Mesenchymal stem cell (in vitro differentiated cells and primary cell): ENCODE measurements around the gene FRMD4A.
A peak's percentile ranks its signal among the peaks of the same experiment; 100 is the strongest.

Experiments
- DNase-seq: peaks from one replicate; pipeline ENCODE4 v3.0.0-alpha.2; 2013
- H2AFZ ChIP-seq: one replicate; pipeline ENCODE4 v1.6.1; 2013; ENCODE audit warnings: low read depth, mild to moderate bottlenecking, control low read depth, inconsistent platforms, low read length, moderate library complexity
- H2AK5ac ChIP-seq: 2 replicates; pipeline ENCODE4 v1.6.1; 2013; ENCODE audit warnings: low read length, moderate library complexity, mild to moderate bottlenecking, inconsistent platforms; ENCODE audit not compliant: severe bottlenecking
- H2BK120ac ChIP-seq: one replicate; pipeline ENCODE4 v1.6.1; 2013; ENCODE audit warnings: low read depth, mild to moderate bottlenecking, inconsistent platforms, low read length, moderate library complexity
- H2BK12ac ChIP-seq, 2 experiments: one replicate each; pipeline ENCODE4 v1.6.1; 2013; ENCODE audit warnings: inconsistent platforms in 2 of 2, low read length in 2 of 2, mild to moderate bottlenecking in 2 of 2, moderate library complexity in 2 of 2, control low read depth in 1 of 2
- H2BK15ac ChIP-seq: one replicate; pipeline ENCODE4 v1.6.1; 2013; ENCODE audit warnings: mild to moderate bottlenecking, low read depth, inconsistent platforms; ENCODE audit not compliant: poor library complexity, severe bottlenecking
- H2BK5ac ChIP-seq: 2 replicates; pipeline ENCODE4 v1.6.1; 2013; ENCODE audit warnings: low read depth, mild to moderate bottlenecking, low read length, control low read depth, inconsistent platforms; ENCODE audit not compliant: poor library complexity, severe bottlenecking
- H3K14ac ChIP-seq, 2 experiments: one replicate each; pipeline ENCODE4 v1.6.1; 2013; ENCODE audit warnings: inconsistent platforms in 2 of 2, low read length in 2 of 2, control low read depth in 1 of 2, mild to moderate bottlenecking in 1 of 2, moderate library complexity in 1 of 2
- H3K18ac ChIP-seq, 2 experiments: one replicate each; pipeline ENCODE4 v1.6.1; 2013; ENCODE audit warnings: inconsistent platforms in 2 of 2, low read length in 2 of 2, control low read depth in 1 of 2, low read depth in 1 of 2, mild to moderate bottlenecking in 1 of 2
- H3K23ac ChIP-seq, 2 experiments: one replicate each; pipeline ENCODE4 v1.6.1; 2013; ENCODE audit warnings: inconsistent platforms in 2 of 2, low read length in 2 of 2, mild to moderate bottlenecking in 2 of 2, moderate library complexity in 2 of 2, control low read depth in 1 of 2
- H3K27ac ChIP-seq: 2 replicates; pipeline ENCODE4 v1.5.1; 2013; ENCODE audit warnings: mild to moderate bottlenecking, moderate library complexity, low read length, control low read depth, inconsistent platforms; ENCODE audit not compliant: poor library complexity, severe bottlenecking
- H3K27me3 ChIP-seq, 2 experiments: 2 replicates each; pipeline versions ENCODE4 v1.6.1 to v1.7.0; 2013; ENCODE audit warnings: low read length in 2 of 2, mild to moderate bottlenecking in 2 of 2, moderate library complexity in 2 of 2, control low read depth in 1 of 2, inconsistent platforms in 1 of 2; ENCODE audit not compliant: control insufficient read depth in 1 of 2, insufficient read depth in 1 of 2
- H3K36me3 ChIP-seq, 2 experiments: 2 replicates each; pipeline versions ENCODE4 v1.6.1 to v1.7.0; 2013; ENCODE audit warnings: low read length in 2 of 2, control low read depth in 1 of 2, inconsistent platforms in 1 of 2, low read depth in 1 of 2, mild to moderate bottlenecking in 1 of 2; ENCODE audit not compliant: insufficient read depth in 2 of 2, control insufficient read depth in 1 of 2
- H3K4ac ChIP-seq, 2 experiments: one replicate each; pipeline ENCODE4 v1.6.1; 2013; ENCODE audit warnings: inconsistent platforms in 2 of 2, low read length in 2 of 2, mild to moderate bottlenecking in 2 of 2, moderate library complexity in 2 of 2, control low read depth in 1 of 2, low read depth in 1 of 2
- H3K4me1 ChIP-seq: 2 replicates; pipeline ENCODE4 v1.6.1; 2013; ENCODE audit warnings: low read depth, low read length, control low read depth; ENCODE audit not compliant: control insufficient read depth, insufficient read depth
- H3K4me2 ChIP-seq: 2 replicates; pipeline ENCODE4 v1.6.1; 2013; ENCODE audit warnings: low read length, mild to moderate bottlenecking, inconsistent platforms; ENCODE audit not compliant: poor library complexity, severe bottlenecking
- H3K4me3 ChIP-seq, 2 experiments: 2 replicates each; pipeline versions ENCODE4 v1.5.1 to v1.7.0; 2013; ENCODE audit warnings: low read length in 2 of 2, mild to moderate bottlenecking in 2 of 2, control low read depth in 1 of 2, low read depth in 1 of 2; ENCODE audit not compliant: insufficient read depth in 1 of 2
- H3K79me1 ChIP-seq: replicated peaks from 2 replicates; pipeline ENCODE4 v1.6.1; 2013; ENCODE audit warnings: mild to moderate bottlenecking, control low read depth, low read length, inconsistent platforms; ENCODE audit not compliant: poor library complexity, severe bottlenecking
- H3K9ac ChIP-seq: 2 replicates; pipeline ENCODE4 v1.7.0; 2013; ENCODE audit warnings: mild to moderate bottlenecking, low read length, moderate library complexity
- H3K9me3 ChIP-seq: 2 replicates; pipeline ENCODE4 v1.7.0; 2013; ENCODE audit warnings: mild to moderate bottlenecking, low read length; ENCODE audit not compliant: control insufficient read depth
- H4K8ac ChIP-seq: one replicate; pipeline ENCODE4 v1.6.1; 2013; ENCODE audit warnings: inconsistent platforms, mild to moderate bottlenecking, low read length, moderate library complexity
- H4K91ac ChIP-seq: one replicate; pipeline ENCODE4 v1.6.1; 2013; ENCODE audit warnings: mild to moderate bottlenecking, low read length, inconsistent platforms
- WGBS: methylation state at CpG from one replicate; pipeline ENCODE4 v1.1.7; 2013; ENCODE audit warnings: mixed read lengths; 5-methylcytosine and 5-hydroxymethylcytosine counted together

FRMD4A gene

GRCh38 chr10:13617116-13617515 is 713.6 kb downstream of the FRMD4A start:
- H3K4ac ChIP-seq, result no peak overlapping the region
- peaks cover 8% of the 10 kb centered on the region for H3K4me1 ChIP-seq
- no peak overlapping the region for H3K27ac ChIP-seq
- peaks cover 12 to 82% of the 10 kb centered on the region in 2 experiments for H3K36me3 ChIP-seq
- H3K9ac ChIP-seq, result no peak overlapping the region
- H3K27me3 ChIP-seq, result no peaks in the 10 kb centered on the region
- H2BK12ac ChIP-seq, result no peak overlapping the region
- no peak overlapping the region for H3K14ac ChIP-seq
- no peak overlapping the region for H3K4me2 ChIP-seq
- no peak overlapping the region for H4K8ac ChIP-seq
- no peak overlapping the region for H3K18ac ChIP-seq
- 98% methylated on average over 3 of the region's 4 CpGs for WGBS
- H2BK120ac ChIP-seq, result no peak overlapping the region
- H2BK15ac ChIP-seq, result no peak overlapping the region
- no peak overlapping the region for H2AFZ ChIP-seq
- DNase-seq, result no peak
- no peak overlapping the region for H2BK5ac ChIP-seq
- peaks cover 14% of the 10 kb centered on the region for H3K79me1 ChIP-seq
- no peak overlapping the region for H3K23ac ChIP-seq
- H3K9me3 ChIP-seq, result no peaks in the 10 kb centered on the region
- no peak overlapping the region for H4K91ac ChIP-seq
- H2AK5ac ChIP-seq, result no peak overlapping the region
- no peak overlapping the region for H3K4me3 ChIP-seq

GRCh38 chr10:13615650-13616300 is 714.9 kb downstream of the FRMD4A start:
- Histone ChIP-seq H3K18ac (peak overlapping the region in 1 of 2 experiments; percentile 87), H3K36me3 (peaks cover 7 to 81% of the 10 kb centered on the region in 2 experiments), H4K8ac (no peak overlapping the region), H3K4me3 (no peak overlapping the region), H2BK120ac (peak overlapping the region; percentile 46), H2AFZ (no peak overlapping the region), H3K14ac (no peak overlapping the region), H3K23ac (no peak overlapping the region), H3K4me2 (peak overlapping the region; percentile 10), H3K9me3 (no peaks in the 10 kb centered on the region), H2AK5ac (peak overlapping the region; percentile 10), H3K4ac (peak overlapping the region in 1 of 2 experiments; percentile 39), H3K27ac (peak overlapping the region; percentile 77), H3K27me3 (no peaks in the 10 kb centered on the region), H3K4me1 (peaks cover 8% of the 10 kb centered on the region), H4K91ac (peak overlapping the region; percentile 46), H2BK5ac (no peak overlapping the region), H2BK12ac (peak overlapping the region in 1 of 2 experiments; percentile 29), H3K79me1 (peaks cover 10% of the 10 kb centered on the region), H3K9ac (no peak overlapping the region), H2BK15ac (peak overlapping the region; percentile 68)
- no peak for DNase-seq
- WGBS, result 32% methylated on average over 4 of the region's 7 CpGs

- peaks cover 8% of the 10 kb centered on the region for H3K4me1 ChIP-seq
Observed at GRCh38 chr10:13614530-13615332, 716.0 kb downstream of the FRMD4A start.

GRCh38 chr10:13613519-13613918 is 717.2 kb downstream of the FRMD4A start:
- no peak overlapping the region for H2AFZ ChIP-seq
- H3K4me2 ChIP-seq, result no peak overlapping the region
- no peaks in the 10 kb centered on the region for H3K9me3 ChIP-seq
- DNase-seq, result peak; percentile 60
- H2BK15ac ChIP-seq, result no peak overlapping the region
- peaks cover 8 to 88% of the 10 kb centered on the region in 2 experiments for H3K36me3 ChIP-seq
- H2BK120ac ChIP-seq, result no peak overlapping the region
- no peak overlapping the region for H3K27ac ChIP-seq
- no peak overlapping the region for H3K18ac ChIP-seq
- no peak overlapping the region for H3K4ac ChIP-seq
- no peak overlapping the region for H3K14ac ChIP-seq
- no peak overlapping the region for H3K9ac ChIP-seq
- H3K27me3 ChIP-seq, result no peaks in the 10 kb centered on the region
- no peak overlapping the region for H3K4me3 ChIP-seq
- H4K91ac ChIP-seq, result no peak overlapping the region
- H2BK5ac ChIP-seq, result no peak overlapping the region
- WGBS, result 55% methylated on average over 3 of the region's 5 CpGs
- H3K79me1 ChIP-seq, result peaks cover 9% of the 10 kb centered on the region
- H4K8ac ChIP-seq, result no peak overlapping the region
- H2AK5ac ChIP-seq, result no peak overlapping the region
- H3K23ac ChIP-seq, result no peak overlapping the region
- H2BK12ac ChIP-seq, result no peak overlapping the region
- H3K4me1 ChIP-seq, result peaks cover 8% of the 10 kb centered on the region

More at GRCh38 chr10:13614530-13615332, 716.0 kb downstream of the FRMD4A start:
- H3K9ac ChIP-seq, result no peak overlapping the region
- H3K9me3 ChIP-seq, result no peaks in the 10 kb centered on the region
- peak overlapping the region; percentile 56 for H3K27ac ChIP-seq
- H2BK120ac ChIP-seq, result no peak overlapping the region
- peak overlapping the region; percentile 8 for H2BK15ac ChIP-seq
- H3K4ac ChIP-seq, result no peak overlapping the region
- peaks cover 12% of the 10 kb centered on the region for H3K79me1 ChIP-seq
- H3K23ac ChIP-seq, result no peak overlapping the region
- 22% methylated on average over 6 of the region's 8 CpGs for WGBS
- peak overlapping the region; percentile 28 for H4K91ac ChIP-seq
- H3K4me3 ChIP-seq, result no peak overlapping the region
- no peak overlapping the region for H2BK5ac ChIP-seq
- peak overlapping the region in 1 of 2 experiments; percentile 37 for H2BK12ac ChIP-seq
- H3K18ac ChIP-seq, result peak overlapping the region in 1 of 2 experiments; percentile 23
- DNase-seq, result peak; percentile 88
- peak overlapping the region; percentile 29 for H4K8ac ChIP-seq
- H3K27me3 ChIP-seq, result no peaks in the 10 kb centered on the region
- peak overlapping the region; percentile 93 for H2AK5ac ChIP-seq
- H2AFZ ChIP-seq, result no peak overlapping the region
- H3K36me3 ChIP-seq, result peaks cover 12 to 87% of the 10 kb centered on the region in 2 experiments
- H3K4me2 ChIP-seq, result no peak overlapping the region
- H3K14ac ChIP-seq, result peak overlapping the region in 1 of 2 experiments; percentile 46
